GM23338 (cell line): Measurements from ENCODE around the gene ZNF697. TPM values are rescaled to one million over a fixed set of nuclear protein-coding genes. Genes with fewer than 3 reads are reported as not detected.

Experiments used
- ATAC-seq: fragments of 200-7000 bp; cut with Tn5 transposase; 3 replicates; pipeline ENCODE4 v1.9.1; 2020
- DNase-seq: peaks from one replicate; pipeline ENCODE4 v3.0.0-alpha.2; 2015; ENCODE audit warnings: low spot score
- H2AFZ ChIP-seq: fragments of 200-600 bp; sonication (generic); 2 replicates; pipeline ENCODE4 v1.8.0; 2016; ENCODE audit warnings: antibody characterized with exemption, mild to moderate bottlenecking, moderate library complexity
- H3F3A ChIP-seq: fragments of 200-600 bp; sonication (generic); replicated peaks from 2 replicates; pipeline ENCODE4 v1.8.0; 2017; ENCODE audit warnings: antibody characterized with exemption, mixed run types, low read depth
- H3K27ac ChIP-seq: fragments of 200-600 bp; sonication (generic); 2 replicates; pipeline ENCODE4 v1.6.1; 2016; ENCODE audit warnings: low read depth
- H3K27me3 ChIP-seq: fragments of 200-600 bp; sonication (generic); 2 replicates; pipeline ENCODE4 v1.8.0; 2016; ENCODE audit warnings: mild to moderate bottlenecking, mixed run types, moderate library complexity; ENCODE audit not compliant: insufficient read depth
- H3K36me3 ChIP-seq: fragments of 200-600 bp; sonication (generic); 2 replicates; pipeline ENCODE4 v1.8.0; 2016; ENCODE audit warnings: mild to moderate bottlenecking; ENCODE audit not compliant: insufficient read depth
- H3K4me1 ChIP-seq: fragments of 200-600 bp; sonication (generic); 2 replicates; pipeline ENCODE4 v1.8.0; 2016; ENCODE audit warnings: mild to moderate bottlenecking, moderate library complexity; ENCODE audit not compliant: insufficient read depth
- H3K4me2 ChIP-seq: fragments of 200-600 bp; sonication (generic); 2 replicates; pipeline ENCODE4 v1.7.1; 2017; ENCODE audit warnings: mixed run types
- H3K4me3 ChIP-seq: fragments of 200-600 bp; sonication (generic); 2 replicates; pipeline ENCODE4 v1.6.1; 2016; ENCODE audit warnings: mixed run types
- H3K79me2 ChIP-seq: fragments of 200-600 bp; sonication (generic); replicated peaks from 2 replicates; pipeline ENCODE4 v1.8.0; 2017; ENCODE audit warnings: mild to moderate bottlenecking; ENCODE audit not compliant: insufficient read depth
- H3K9me2 ChIP-seq: fragments of 200-600 bp; sonication (generic); 2 replicates; pipeline ENCODE4 v1.8.0; 2017; ENCODE audit not compliant: insufficient read depth
- H4K20me1 ChIP-seq: fragments of 200-600 bp; sonication (generic); replicated peaks from 2 replicates; pipeline ENCODE4 v1.8.0; 2017; ENCODE audit warnings: mild to moderate bottlenecking; ENCODE audit not compliant: insufficient read depth
- H3K27ac Mint-ChIP-seq: 2 replicates; pipeline ENCODE4 v1.8.0; 2020; ENCODE audit warnings: inconsistent platforms, mild to moderate bottlenecking, moderate library complexity, mixed read lengths
- H3K27me3 Mint-ChIP-seq: 3 replicates; pipeline ENCODE4 v1.8.0; 2022; ENCODE audit warnings: low read depth, mild to moderate bottlenecking, moderate library complexity, mixed read lengths, inconsistent platforms; ENCODE audit not compliant: insufficient read depth, poor library complexity
- H3K36me3 Mint-ChIP-seq: 3 replicates; pipeline ENCODE4 v1.8.0; 2021; ENCODE audit warnings: low read depth, mild to moderate bottlenecking, inconsistent platforms, moderate library complexity, mixed read lengths
- H3K4me1 Mint-ChIP-seq: 3 replicates; pipeline ENCODE4 v1.8.0; 2020; ENCODE audit warnings: mild to moderate bottlenecking, inconsistent platforms, mixed read lengths
- H3K4me3 Mint-ChIP-seq: 3 replicates; pipeline ENCODE4 v1.8.0; 2021; ENCODE audit warnings: moderate library complexity, mild to moderate bottlenecking, inconsistent platforms, mixed read lengths
- H3K9me3 Mint-ChIP-seq: 3 replicates; pipeline ENCODE4 v1.8.0; 2020; ENCODE audit warnings: moderate library complexity, mild to moderate bottlenecking, inconsistent platforms, mixed read lengths
- CREB1 ChIP-seq: fragments of 250-450 bp; sonication (Bioruptor Pico); IDR thresholded peaks from 2 replicates; pipeline ENCODE4 v1.5.0; 2020; ENCODE audit warnings: low read depth, mild to moderate bottlenecking, moderate library complexity
- EZH2 ChIP-seq: fragments of 200-600 bp; sonication (generic); IDR thresholded peaks from one replicate; pipeline ENCODE4 v1.8.0; 2017; ENCODE audit warnings: antibody characterized with exemption, mild to moderate bottlenecking, low read depth; ENCODE audit not compliant: unreplicated experiment
- EZH2phosphoT487 ChIP-seq: fragments of 200-600 bp; sonication (generic); IDR thresholded peaks from one replicate; pipeline ENCODE4 v1.8.1; 2018; ENCODE audit warnings: antibody characterized with exemption; ENCODE audit not compliant: unreplicated experiment
- JUNB ChIP-seq: IDR thresholded peaks from one replicate; pipeline ENCODE4 v1.6.1; 2016; ENCODE audit warnings: antibody characterized with exemption; ENCODE audit not compliant: unreplicated experiment
- NANOG ChIP-seq: IDR thresholded peaks from 2 replicates; pipeline ENCODE4 v1.6.1; 2016; ENCODE audit warnings: antibody characterized with exemption, borderline replicate concordance
- POLR2AphosphoS5 ChIP-seq: IDR thresholded peaks from 2 replicates; pipeline ENCODE4 v1.6.1; 2016; ENCODE audit warnings: antibody characterized with exemption, low read depth
- STAT1 ChIP-seq: IDR thresholded peaks from one replicate; pipeline ENCODE4 v1.6.1; 2016; ENCODE audit warnings: antibody characterized with exemption; ENCODE audit not compliant: unreplicated experiment
- ZNF114 ChIP-seq: fragments of 250-450 bp; sonication (Bioruptor Pico); IDR thresholded peaks from 2 replicates; pipeline ENCODE4 v1.5.0; 2020; ENCODE audit warnings: mild to moderate bottlenecking, moderate library complexity
- ZNF331 ChIP-seq: fragments of 250-450 bp; sonication (Bioruptor Pico); IDR thresholded peaks from 2 replicates; pipeline ENCODE4 v1.5.0; 2020; ENCODE audit warnings: low read depth, mild to moderate bottlenecking, moderate library complexity
- polyA plus RNA-seq: library from polyadenylated mRNA; unstranded; fragments of >200 nt; fragmentation: Nextera tagmentation; extraction: Ambion mirVana; gene quantifications from 2 replicates; pipeline ENCODE4 v1.2.1, GENCODE V29; 2016
- total RNA-seq: library from RNA; depleted of rRNA; stranded (reverse); fragments of >200 nt; shearing (Covaris generic); gene quantifications from 2 replicates; pipeline ENCODE4 v1.2.3, GENCODE V29; 2014
- TF ChIP-seq, protein P1 (sequence below): IDR thresholded peaks from one replicate; pipeline ENCODE4 v1.6.1; 2018; ENCODE audit warnings: antibody characterized with exemption; ENCODE audit not compliant: unreplicated experiment
- TF ChIP-seq, protein P2 (sequence below): IDR thresholded peaks from 2 replicates; pipeline ENCODE4 v1.6.1; 2016; ENCODE audit warnings: antibody characterized with exemption
- TF ChIP-seq, protein P3 (sequence below): fragments of 250-450 bp; sonication (Bioruptor Pico); IDR thresholded peaks from 2 replicates; pipeline ENCODE4 v1.5.0; 2020; ENCODE audit warnings: mild to moderate bottlenecking, moderate library complexity
- TF ChIP-seq, protein P4 (sequence below), 2 experiments: fragments of 200-600 bp in 1 of 2; sonication (generic) in 1 of 2; conservative IDR thresholded peaks; 2 replicates each; pipeline versions ENCODE4 v1.5.1 to v1.6.1; 2016 to 2017; ENCODE audit warnings: antibody characterized with exemption in 2 of 2, low read depth in 2 of 2, mild to moderate bottlenecking in 2 of 2, moderate library complexity in 1 of 2

The ZNF697 gene
- total and polyA plus RNA-seq, 2 experiments from 2014 or later = 5.4 to 32.0 TPM

DNA sequence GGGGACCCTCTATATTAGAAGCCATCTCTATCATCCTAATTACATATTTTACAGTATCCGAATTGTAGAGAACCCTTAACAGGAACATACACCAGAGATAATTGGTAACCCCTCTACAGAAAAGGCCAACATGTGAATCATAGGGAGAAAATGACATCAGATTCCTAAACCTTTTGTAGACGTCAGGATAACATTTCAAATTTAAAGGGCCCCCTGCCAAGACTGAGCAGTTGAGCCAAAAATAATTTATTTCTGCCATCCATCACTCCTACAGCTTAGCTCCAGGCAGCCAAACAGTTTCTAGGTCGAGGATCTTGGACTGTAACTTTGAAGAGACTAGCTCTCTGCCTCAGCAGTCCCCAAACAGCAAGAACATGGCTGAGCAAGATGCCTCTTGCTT, 21.2 kb downstream of the ZNF697 start:
- Histone ChIP-seq H3K4me3 (no peak overlapping the region), H3K4me1 (peaks cover 10% of the 10 kb centered on the region), H4K20me1 (peaks cover 45% of the 10 kb centered on the region), H3K27me3 (no peaks in the 10 kb centered on the region), H2AFZ (no peak overlapping the region), H3K9me2 (no peaks in the 10 kb centered on the region), H3K27ac (no peak overlapping the region), H3K36me3 (peaks cover 7% of the 10 kb centered on the region; the same call in 1 of the 2 replicates), H3K4me2 (no peak overlapping the region), H3F3A (peaks cover 2% of the 10 kb centered on the region; the same call in 1 of the 2 replicates), H3K79me2 (peaks cover 52% of the 10 kb centered on the region)
- Mint-ChIP-seq H3K4me1 (peaks cover 33% of the 10 kb centered on the region), H3K27ac (peak overlapping the region; percentile 70; the same call in 1 of the 2 replicates), H3K36me3 (peaks cover 34% of the 10 kb centered on the region), H3K4me3 (no peak overlapping the region), H3K27me3 (no peaks in the 10 kb centered on the region), H3K9me3 (no peaks in the 10 kb centered on the region; the same call in 2 of the 3 replicates)
- TF ChIP-seq JUNB (no peak), EZH2 (no peak), CREB1 (no peak), ZNF331 (CRISPR knock-in tag) (no peak), NANOG (no peak), EZH2phosphoT487 (no peak), ZNF114 (CRISPR knock-in tag) (no peak), STAT1 (no peak), POLR2AphosphoS5 (no peak)
- TF ChIP-seq, protein P1, sequence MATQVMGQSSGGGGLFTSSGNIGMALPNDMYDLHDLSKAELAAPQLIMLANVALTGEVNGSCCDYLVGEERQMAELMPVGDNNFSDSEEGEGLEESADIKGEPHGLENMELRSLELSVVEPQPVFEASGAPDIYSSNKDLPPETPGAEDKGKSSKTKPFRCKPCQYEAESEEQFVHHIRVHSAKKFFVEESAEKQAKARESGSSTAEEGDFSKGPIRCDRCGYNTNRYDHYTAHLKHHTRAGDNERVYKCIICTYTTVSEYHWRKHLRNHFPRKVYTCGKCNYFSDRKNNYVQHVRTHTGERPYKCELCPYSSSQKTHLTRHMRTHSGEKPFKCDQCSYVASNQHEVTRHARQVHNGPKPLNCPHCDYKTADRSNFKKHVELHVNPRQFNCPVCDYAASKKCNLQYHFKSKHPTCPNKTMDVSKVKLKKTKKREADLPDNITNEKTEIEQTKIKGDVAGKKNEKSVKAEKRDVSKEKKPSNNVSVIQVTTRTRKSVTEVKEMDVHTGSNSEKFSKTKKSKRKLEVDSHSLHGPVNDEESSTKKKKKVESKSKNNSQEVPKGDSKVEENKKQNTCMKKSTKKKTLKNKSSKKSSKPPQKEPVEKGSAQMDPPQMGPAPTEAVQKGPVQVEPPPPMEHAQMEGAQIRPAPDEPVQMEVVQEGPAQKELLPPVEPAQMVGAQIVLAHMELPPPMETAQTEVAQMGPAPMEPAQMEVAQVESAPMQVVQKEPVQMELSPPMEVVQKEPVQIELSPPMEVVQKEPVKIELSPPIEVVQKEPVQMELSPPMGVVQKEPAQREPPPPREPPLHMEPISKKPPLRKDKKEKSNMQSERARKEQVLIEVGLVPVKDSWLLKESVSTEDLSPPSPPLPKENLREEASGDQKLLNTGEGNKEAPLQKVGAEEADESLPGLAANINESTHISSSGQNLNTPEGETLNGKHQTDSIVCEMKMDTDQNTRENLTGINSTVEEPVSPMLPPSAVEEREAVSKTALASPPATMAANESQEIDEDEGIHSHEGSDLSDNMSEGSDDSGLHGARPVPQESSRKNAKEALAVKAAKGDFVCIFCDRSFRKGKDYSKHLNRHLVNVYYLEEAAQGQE = no peak
- TF ChIP-seq, protein P2, sequence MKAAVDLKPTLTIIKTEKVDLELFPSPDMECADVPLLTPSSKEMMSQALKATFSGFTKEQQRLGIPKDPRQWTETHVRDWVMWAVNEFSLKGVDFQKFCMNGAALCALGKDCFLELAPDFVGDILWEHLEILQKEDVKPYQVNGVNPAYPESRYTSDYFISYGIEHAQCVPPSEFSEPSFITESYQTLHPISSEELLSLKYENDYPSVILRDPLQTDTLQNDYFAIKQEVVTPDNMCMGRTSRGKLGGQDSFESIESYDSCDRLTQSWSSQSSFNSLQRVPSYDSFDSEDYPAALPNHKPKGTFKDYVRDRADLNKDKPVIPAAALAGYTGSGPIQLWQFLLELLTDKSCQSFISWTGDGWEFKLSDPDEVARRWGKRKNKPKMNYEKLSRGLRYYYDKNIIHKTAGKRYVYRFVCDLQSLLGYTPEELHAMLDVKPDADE = no peak
- TF ChIP-seq, protein P3, sequence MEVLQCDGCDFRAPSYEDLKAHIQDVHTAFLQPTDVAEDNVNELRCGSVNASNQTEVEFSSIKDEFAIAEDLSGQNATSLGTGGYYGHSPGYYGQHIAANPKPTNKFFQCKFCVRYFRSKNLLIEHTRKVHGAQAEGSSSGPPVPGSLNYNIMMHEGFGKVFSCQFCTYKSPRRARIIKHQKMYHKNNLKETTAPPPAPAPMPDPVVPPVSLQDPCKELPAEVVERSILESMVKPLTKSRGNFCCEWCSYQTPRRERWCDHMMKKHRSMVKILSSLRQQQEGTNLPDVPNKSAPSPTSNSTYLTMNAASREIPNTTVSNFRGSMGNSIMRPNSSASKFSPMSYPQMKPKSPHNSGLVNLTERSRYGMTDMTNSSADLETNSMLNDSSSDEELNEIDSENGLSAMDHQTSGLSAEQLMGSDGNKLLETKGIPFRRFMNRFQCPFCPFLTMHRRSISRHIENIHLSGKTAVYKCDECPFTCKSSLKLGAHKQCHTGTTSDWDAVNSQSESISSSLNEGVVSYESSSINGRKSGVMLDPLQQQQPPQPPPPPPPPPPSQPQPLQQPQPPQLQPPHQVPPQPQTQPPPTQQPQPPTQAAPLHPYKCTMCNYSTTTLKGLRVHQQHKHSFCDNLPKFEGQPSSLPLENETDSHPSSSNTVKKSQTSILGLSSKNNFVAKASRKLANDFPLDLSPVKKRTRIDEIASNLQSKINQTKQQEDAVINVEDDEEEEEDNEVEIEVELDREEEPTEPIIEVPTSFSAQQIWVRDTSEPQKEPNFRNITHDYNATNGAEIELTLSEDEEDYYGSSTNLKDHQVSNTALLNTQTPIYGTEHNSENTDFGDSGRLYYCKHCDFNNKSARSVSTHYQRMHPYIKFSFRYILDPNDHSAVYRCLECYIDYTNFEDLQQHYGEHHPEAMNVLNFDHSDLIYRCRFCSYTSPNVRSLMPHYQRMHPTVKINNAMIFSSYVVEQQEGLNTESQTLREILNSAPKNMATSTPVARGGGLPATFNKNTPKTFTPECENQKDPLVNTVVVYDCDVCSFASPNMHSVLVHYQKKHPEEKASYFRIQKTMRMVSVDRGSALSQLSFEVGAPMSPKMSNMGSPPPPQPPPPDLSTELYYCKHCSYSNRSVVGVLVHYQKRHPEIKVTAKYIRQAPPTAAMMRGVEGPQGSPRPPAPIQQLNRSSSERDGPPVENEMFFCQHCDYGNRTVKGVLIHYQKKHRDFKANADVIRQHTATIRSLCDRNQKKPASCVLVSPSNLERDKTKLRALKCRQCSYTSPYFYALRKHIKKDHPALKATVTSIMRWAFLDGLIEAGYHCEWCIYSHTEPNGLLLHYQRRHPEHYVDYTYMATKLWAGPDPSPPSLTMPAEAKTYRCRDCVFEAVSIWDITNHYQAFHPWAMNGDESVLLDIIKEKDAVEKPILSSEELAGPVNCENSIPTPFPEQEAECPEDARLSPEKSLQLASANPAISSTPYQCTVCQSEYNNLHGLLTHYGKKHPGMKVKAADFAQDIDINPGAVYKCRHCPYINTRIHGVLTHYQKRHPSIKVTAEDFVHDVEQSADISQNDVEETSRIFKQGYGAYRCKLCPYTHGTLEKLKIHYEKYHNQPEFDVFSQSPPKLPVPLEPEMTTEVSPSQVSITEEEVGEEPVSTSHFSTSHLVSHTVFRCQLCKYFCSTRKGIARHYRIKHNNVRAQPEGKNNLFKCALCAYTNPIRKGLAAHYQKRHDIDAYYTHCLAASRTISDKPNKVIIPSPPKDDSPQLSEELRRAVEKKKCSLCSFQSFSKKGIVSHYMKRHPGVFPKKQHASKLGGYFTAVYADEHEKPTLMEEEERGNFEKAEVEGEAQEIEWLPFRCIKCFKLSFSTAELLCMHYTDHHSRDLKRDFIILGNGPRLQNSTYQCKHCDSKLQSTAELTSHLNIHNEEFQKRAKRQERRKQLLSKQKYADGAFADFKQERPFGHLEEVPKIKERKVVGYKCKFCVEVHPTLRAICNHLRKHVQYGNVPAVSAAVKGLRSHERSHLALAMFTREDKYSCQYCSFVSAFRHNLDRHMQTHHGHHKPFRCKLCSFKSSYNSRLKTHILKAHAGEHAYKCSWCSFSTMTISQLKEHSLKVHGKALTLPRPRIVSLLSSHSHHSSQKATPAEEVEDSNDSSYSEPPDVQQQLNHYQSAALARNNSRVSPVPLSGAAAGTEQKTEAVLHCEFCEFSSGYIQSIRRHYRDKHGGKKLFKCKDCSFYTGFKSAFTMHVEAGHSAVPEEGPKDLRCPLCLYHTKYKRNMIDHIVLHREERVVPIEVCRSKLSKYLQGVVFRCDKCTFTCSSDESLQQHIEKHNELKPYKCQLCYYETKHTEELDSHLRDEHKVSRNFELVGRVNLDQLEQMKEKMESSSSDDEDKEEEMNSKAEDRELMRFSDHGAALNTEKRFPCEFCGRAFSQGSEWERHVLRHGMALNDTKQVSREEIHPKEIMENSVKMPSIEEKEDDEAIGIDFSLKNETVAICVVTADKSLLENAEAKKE (CRISPR knock-in tag) = no peak
- TF ChIP-seq, protein P4, sequence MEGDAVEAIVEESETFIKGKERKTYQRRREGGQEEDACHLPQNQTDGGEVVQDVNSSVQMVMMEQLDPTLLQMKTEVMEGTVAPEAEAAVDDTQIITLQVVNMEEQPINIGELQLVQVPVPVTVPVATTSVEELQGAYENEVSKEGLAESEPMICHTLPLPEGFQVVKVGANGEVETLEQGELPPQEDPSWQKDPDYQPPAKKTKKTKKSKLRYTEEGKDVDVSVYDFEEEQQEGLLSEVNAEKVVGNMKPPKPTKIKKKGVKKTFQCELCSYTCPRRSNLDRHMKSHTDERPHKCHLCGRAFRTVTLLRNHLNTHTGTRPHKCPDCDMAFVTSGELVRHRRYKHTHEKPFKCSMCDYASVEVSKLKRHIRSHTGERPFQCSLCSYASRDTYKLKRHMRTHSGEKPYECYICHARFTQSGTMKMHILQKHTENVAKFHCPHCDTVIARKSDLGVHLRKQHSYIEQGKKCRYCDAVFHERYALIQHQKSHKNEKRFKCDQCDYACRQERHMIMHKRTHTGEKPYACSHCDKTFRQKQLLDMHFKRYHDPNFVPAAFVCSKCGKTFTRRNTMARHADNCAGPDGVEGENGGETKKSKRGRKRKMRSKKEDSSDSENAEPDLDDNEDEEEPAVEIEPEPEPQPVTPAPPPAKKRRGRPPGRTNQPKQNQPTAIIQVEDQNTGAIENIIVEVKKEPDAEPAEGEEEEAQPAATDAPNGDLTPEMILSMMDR (conservative IDR thresholded peaks at IDR 0.05; ENCODE audit: low read depth in 2 of 2) = no peak
- no peak for ATAC-seq
- no peak for DNase-seq
